Right atrium auricular region (tissue), 2 donors: Measurements from ENCODE around the gene TEX28. TPM values are rescaled to one million over a fixed set of nuclear protein-coding genes. Genes with fewer than 3 reads are reported as not detected.

Experiments used
- DNase-seq: peaks from one replicate; pipeline ENCODE4 v3.0.0-alpha.2; 2019; ENCODE audit warnings: low spot score
- H3K27ac ChIP-seq, 2 donors: fragments of 200-600 bp; sonication (generic); 1 replicate in 1 of 2; 2 replicates in 1 of 2; pipeline ENCODE4 v1.5.1; 2016 to 2019
- H3K27me3 ChIP-seq, 2 donors: fragments of 200-600 bp; sonication (generic); one replicate each; pipeline versions ENCODE4 v1.5.1 to v1.6.0; 2017 to 2019
- H3K36me3 ChIP-seq: fragments of 200-600 bp; sonication (generic); one replicate; pipeline ENCODE4 v1.5.1; 2016
- H3K4me1 ChIP-seq, 2 donors: fragments of 200-600 bp; sonication (generic); one replicate each; pipeline versions ENCODE4 v1.5.1 to v1.6.0; 2017 to 2019
- H3K4me3 ChIP-seq, 2 donors: fragments of 200-600 bp; sonication (generic); 1 replicate in 1 of 2; 2 replicates in 1 of 2; pipeline ENCODE4 v1.5.1; 2017 to 2019; ENCODE audit warnings: mild to moderate bottlenecking in 1 of 2, moderate library complexity in 1 of 2
- H3K9me3 ChIP-seq, 2 donors: fragments of 200-600 bp; sonication (generic); one replicate each; pipeline ENCODE4 v1.5.1; 2019
- total RNA-seq, 2 donors: library from RNA; depleted of rRNA; stranded (reverse); fragments of >200 nt; gene quantifications; one replicate each; pipeline ENCODE4 v1.1.0, GENCODE V29; 2016
- TF ChIP-seq, protein P1 (sequence below), 2 donors: fragments of 200-600 bp; sonication (generic); IDR thresholded peaks; one replicate each; pipeline ENCODE4 v1.5.1; 2019; ENCODE audit warnings: antibody characterized with exemption in 2 of 2

TEX28 gene
- total RNA-seq, 2 donors from 2014 or later: not detected

GRCh38 chrX:154315416-154315815, 20.5 kb upstream of the TEX28 start:
- Histone ChIP-seq H3K9me3 (no peaks in the 10 kb centered on the region), H3K36me3 (no peaks in the 10 kb centered on the region), H3K27ac (no peak overlapping the region), H3K4me3 (no peak overlapping the region), H3K27me3 (no peaks in the 10 kb centered on the region), H3K4me1 (no peaks in the 10 kb centered on the region)
- DNase-seq: no peak
- TF ChIP-seq, protein P1, sequence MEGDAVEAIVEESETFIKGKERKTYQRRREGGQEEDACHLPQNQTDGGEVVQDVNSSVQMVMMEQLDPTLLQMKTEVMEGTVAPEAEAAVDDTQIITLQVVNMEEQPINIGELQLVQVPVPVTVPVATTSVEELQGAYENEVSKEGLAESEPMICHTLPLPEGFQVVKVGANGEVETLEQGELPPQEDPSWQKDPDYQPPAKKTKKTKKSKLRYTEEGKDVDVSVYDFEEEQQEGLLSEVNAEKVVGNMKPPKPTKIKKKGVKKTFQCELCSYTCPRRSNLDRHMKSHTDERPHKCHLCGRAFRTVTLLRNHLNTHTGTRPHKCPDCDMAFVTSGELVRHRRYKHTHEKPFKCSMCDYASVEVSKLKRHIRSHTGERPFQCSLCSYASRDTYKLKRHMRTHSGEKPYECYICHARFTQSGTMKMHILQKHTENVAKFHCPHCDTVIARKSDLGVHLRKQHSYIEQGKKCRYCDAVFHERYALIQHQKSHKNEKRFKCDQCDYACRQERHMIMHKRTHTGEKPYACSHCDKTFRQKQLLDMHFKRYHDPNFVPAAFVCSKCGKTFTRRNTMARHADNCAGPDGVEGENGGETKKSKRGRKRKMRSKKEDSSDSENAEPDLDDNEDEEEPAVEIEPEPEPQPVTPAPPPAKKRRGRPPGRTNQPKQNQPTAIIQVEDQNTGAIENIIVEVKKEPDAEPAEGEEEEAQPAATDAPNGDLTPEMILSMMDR (IDR thresholded peaks at IDR 0.05): no peak

DNA sequence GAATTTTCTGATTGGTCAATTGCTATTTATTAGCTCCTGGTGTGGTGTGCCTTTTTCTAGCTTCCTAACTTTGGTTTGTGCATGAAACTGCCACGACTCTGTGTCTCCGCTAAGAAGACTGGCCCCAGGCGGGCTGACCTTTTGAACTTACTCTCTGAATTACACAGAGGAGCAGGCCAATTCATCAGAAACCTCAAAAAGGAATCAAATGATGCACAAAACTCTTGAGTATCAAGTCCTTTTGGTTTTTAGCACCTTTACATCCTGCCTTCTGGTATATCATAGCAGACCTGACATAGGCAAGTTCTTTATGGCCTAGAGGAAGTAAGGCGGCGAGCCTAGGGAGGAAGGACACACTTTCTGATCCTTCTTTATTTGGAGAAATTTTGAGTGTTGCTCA, 18.2 kb upstream of the TEX28 start:
- TF ChIP-seq, protein P1 (IDR thresholded peaks at IDR 0.05): no peak
- Histone ChIP-seq H3K27ac (no peak overlapping the region), H3K36me3 (no peaks in the 10 kb centered on the region), H3K9me3 (no peaks in the 10 kb centered on the region), H3K27me3 (no peaks in the 10 kb centered on the region), H3K4me3 (no peak overlapping the region), H3K4me1 (no peaks in the 10 kb centered on the region)
- DNase-seq: no peak

- Histone ChIP-seq H3K27ac (no peak overlapping the region), H3K9me3 (no peaks in the 10 kb centered on the region), H3K4me3 (no peak overlapping the region), H3K4me1 (no peaks in the 10 kb centered on the region), H3K36me3 (no peaks in the 10 kb centered on the region), H3K27me3 (no peaks in the 10 kb centered on the region)
- TF ChIP-seq, protein P1 (IDR thresholded peaks at IDR 0.05): no peak
- no peak for DNase-seq
These were observed 17.2 kb upstream of the TEX28 start for GRCh38 chrX:154312116-154312515.

- DNase-seq: no peak
- Histone ChIP-seq H3K4me1 (no peaks in the 10 kb centered on the region), H3K27me3 (no peaks in the 10 kb centered on the region), H3K9me3 (no peaks in the 10 kb centered on the region), H3K36me3 (no peaks in the 10 kb centered on the region), H3K4me3 (no peak overlapping the region), H3K27ac (no peak overlapping the region)
- TF ChIP-seq, protein P1 (IDR thresholded peaks at IDR 0.05): no peak
These were observed 16.0 kb upstream of the TEX28 start for GRCh38 chrX:154310616-154311536.

DNA sequence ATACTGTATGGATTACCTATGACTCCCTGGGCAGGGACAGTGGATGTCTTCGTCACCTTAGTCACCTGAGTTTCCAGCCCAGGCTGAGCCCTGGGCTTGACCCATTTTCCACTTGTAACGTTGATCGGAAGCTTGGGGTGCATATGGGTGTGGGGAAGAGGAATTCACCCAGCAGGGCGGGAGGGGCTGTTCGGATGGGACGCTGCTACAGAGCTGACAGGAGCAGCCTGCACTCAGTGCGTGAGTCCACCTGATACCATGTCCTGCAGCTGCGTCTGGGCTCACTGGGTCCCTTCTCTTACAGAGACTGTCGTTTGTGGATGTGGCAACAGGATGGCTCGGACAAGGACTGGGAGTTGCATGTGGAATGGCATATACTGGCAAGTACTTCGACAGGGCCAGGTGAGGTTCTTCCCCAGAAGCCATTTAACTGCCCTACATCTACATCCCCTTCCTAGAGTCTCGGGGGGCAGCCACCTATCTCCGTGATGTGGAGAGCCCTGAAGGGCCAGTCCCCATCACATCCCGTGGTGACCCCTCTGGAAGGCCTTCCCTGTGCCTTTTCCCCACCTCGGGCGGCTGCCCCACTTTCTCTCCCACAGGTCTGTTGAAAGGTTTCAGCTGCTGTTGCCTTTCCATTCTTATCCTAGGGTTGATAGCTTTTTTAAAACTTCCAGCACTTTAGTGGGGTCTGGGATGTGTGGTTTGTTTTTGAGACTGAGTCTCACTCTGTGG, 14.3 kb upstream of the TEX28 start:
- no peaks in the 10 kb centered on the region for H3K4me1 ChIP-seq
- no peaks in the 10 kb centered on the region for H3K9me3 ChIP-seq
- H3K36me3 ChIP-seq: no peaks in the 10 kb centered on the region
- no peak overlapping the region for H3K4me3 ChIP-seq
- DNase-seq: no peak
- no peak overlapping the region for H3K27ac ChIP-seq
- TF ChIP-seq, protein P1 (IDR thresholded peaks at IDR 0.05): no peak
- no peaks in the 10 kb centered on the region for H3K27me3 ChIP-seq
